DOHH2 (cell line): ENCODE measurements around the gene SNAPC2.

Experiments
- CTCF ChIP-seq: fragments of 200-600 bp; sonication (generic); IDR thresholded peaks from one replicate; pipeline ENCODE4 v1.5.1; 2014; ENCODE audit warnings: antibody characterized with exemption, mild to moderate bottlenecking, low read depth, low read length; ENCODE audit not compliant: poor library complexity, severe bottlenecking
- EZH2phosphoT487 ChIP-seq: fragments of 200-600 bp; sonication (generic); IDR thresholded peaks from 2 replicates; pipeline ENCODE4 v1.6.1; 2017; ENCODE audit warnings: borderline replicate concordance, mild to moderate bottlenecking, antibody characterized with exemption, low read length, moderate library complexity, mixed read lengths

GRCh38 chr19:7881910-7882309 lies 38.2 kb upstream of the SNAPC2 start:
- TF ChIP-seq CTCF (no peak), EZH2phosphoT487 (no peak)
